H9 (cell line): ENCODE data around the gene HSPA12A. TPM values are rescaled to one million over a fixed set of nuclear protein-coding genes. Genes with fewer than 3 reads are reported as not detected.

ENCODE experiments used
- DNase-seq: peaks from one replicate; pipeline ENCODE4 v3.0.0-alpha.2; 2017
- H2AFZ ChIP-seq: one replicate; pipeline ENCODE4 v1.6.1; 2013; ENCODE audit warnings: mild to moderate bottlenecking, low read length, control low read depth, moderate library complexity
- H2AK5ac ChIP-seq: 2 replicates; pipeline ENCODE4 v1.6.1; 2013; ENCODE audit warnings: low read length, control low read depth, mixed read lengths; ENCODE audit not compliant: insufficient read length
- H2BK120ac ChIP-seq: one replicate; pipeline ENCODE4 v1.6.1; 2013; ENCODE audit warnings: low read depth, mild to moderate bottlenecking, low read length, control low read depth, inconsistent platforms; ENCODE audit not compliant: poor library complexity, severe bottlenecking
- H2BK12ac ChIP-seq: 2 replicates; pipeline ENCODE4 v1.6.1; 2013; ENCODE audit warnings: low read length, control low read depth, mixed read lengths, low read depth; ENCODE audit not compliant: insufficient read length
- H2BK15ac ChIP-seq: 2 replicates; pipeline ENCODE4 v1.6.1; 2013; ENCODE audit warnings: low read depth, low read length, control low read depth
- H2BK20ac ChIP-seq: one replicate; pipeline ENCODE4 v1.6.1; 2013; ENCODE audit warnings: low read depth, mild to moderate bottlenecking, low read length, control low read depth, inconsistent platforms; ENCODE audit not compliant: poor library complexity, severe bottlenecking
- H2BK5ac ChIP-seq: 2 replicates; pipeline ENCODE4 v1.6.1; 2013; ENCODE audit warnings: low read length, control low read depth, mixed read lengths; ENCODE audit not compliant: insufficient read length
- H3K14ac ChIP-seq: 2 replicates; pipeline ENCODE4 v1.6.1; 2013; ENCODE audit warnings: low read length, control low read depth; ENCODE audit not compliant: insufficient read depth
- H3K18ac ChIP-seq: 2 replicates; pipeline ENCODE4 v1.6.1; 2013; ENCODE audit warnings: low read depth, mild to moderate bottlenecking, mixed read lengths, low read length, control low read depth; ENCODE audit not compliant: insufficient read length
- H3K23ac ChIP-seq: 2 replicates; pipeline ENCODE4 v1.6.1; 2013; ENCODE audit warnings: low read length, control low read depth, mixed read lengths, low read depth; ENCODE audit not compliant: insufficient read length
- H3K23me2 ChIP-seq: 2 replicates; pipeline ENCODE4 v1.6.1; 2013; ENCODE audit warnings: low read depth, mild to moderate bottlenecking, mixed read lengths, low read length, control low read depth; ENCODE audit not compliant: insufficient read length, poor library complexity, severe bottlenecking
- H3K27ac ChIP-seq: 2 replicates; pipeline ENCODE4 v1.5.1; 2013; ENCODE audit warnings: low read length, control low read depth, mixed read lengths, low read depth; ENCODE audit not compliant: insufficient read length
- H3K27me3 ChIP-seq: 2 replicates; pipeline ENCODE4 v1.6.1; 2013; ENCODE audit warnings: low read length, control low read depth, inconsistent platforms; ENCODE audit not compliant: insufficient read depth
- H3K4ac ChIP-seq: 2 replicates; pipeline ENCODE4 v1.6.1; 2013; ENCODE audit warnings: low read depth, mild to moderate bottlenecking, control low read depth, inconsistent platforms, low read length, moderate library complexity
- H3K4me1 ChIP-seq: 2 replicates; pipeline ENCODE4 v1.6.1; 2013; ENCODE audit warnings: low read length, control low read depth, inconsistent platforms; ENCODE audit not compliant: insufficient read depth
- H3K4me2 ChIP-seq: 2 replicates; pipeline ENCODE4 v1.6.1; 2013; ENCODE audit warnings: low read length, control low read depth, mixed read lengths; ENCODE audit not compliant: insufficient read length, insufficient read depth
- H3K56ac ChIP-seq: 2 replicates; pipeline ENCODE4 v1.6.1; 2013; ENCODE audit warnings: low read depth, mild to moderate bottlenecking, mixed read lengths, low read length, control low read depth; ENCODE audit not compliant: insufficient read length
- H3K79me1 ChIP-seq: 2 replicates; pipeline ENCODE4 v1.6.1; 2013; ENCODE audit warnings: low read depth, mild to moderate bottlenecking, moderate library complexity, low read length, control low read depth, inconsistent platforms; ENCODE audit not compliant: insufficient read depth, poor library complexity, severe bottlenecking
- H3K79me2 ChIP-seq: 2 replicates; pipeline ENCODE4 v1.6.1; 2013; ENCODE audit warnings: low read length, control low read depth, inconsistent platforms; ENCODE audit not compliant: insufficient read depth
- H3K9ac ChIP-seq: 2 replicates; pipeline ENCODE4 v1.6.1; 2013; ENCODE audit warnings: low read length, control low read depth, mixed read lengths; ENCODE audit not compliant: insufficient read length; ENCODE audit errors: extremely low read depth
- H3K9me3 ChIP-seq: one replicate; pipeline ENCODE4 v1.6.1; 2013; ENCODE audit warnings: low read depth, low read length, inconsistent platforms; ENCODE audit not compliant: control insufficient read depth
- H3T11ph ChIP-seq: one replicate; pipeline ENCODE4 v1.6.1; 2013; ENCODE audit warnings: mild to moderate bottlenecking, low read length, control low read depth, inconsistent platforms
- H4K20me1 ChIP-seq: one replicate; pipeline ENCODE4 v1.6.1; 2013; ENCODE audit not compliant: control insufficient read depth, insufficient read length, insufficient read depth
- H4K5ac ChIP-seq: 2 replicates; pipeline ENCODE4 v1.6.1; 2013; ENCODE audit warnings: low read depth, mild to moderate bottlenecking, mixed read lengths, low read length, control low read depth; ENCODE audit not compliant: insufficient read length
- H4K8ac ChIP-seq: replicated peaks from 2 replicates; pipeline ENCODE4 v1.6.1; 2013; ENCODE audit warnings: low read length, control low read depth, mixed read lengths, low read depth; ENCODE audit not compliant: insufficient read length
- H4K91ac ChIP-seq: 2 replicates; pipeline ENCODE4 v1.6.1; 2013; ENCODE audit warnings: low read depth, mild to moderate bottlenecking, moderate library complexity, mixed read lengths, low read length, control low read depth; ENCODE audit not compliant: insufficient read length
- H3K27ac Mint-ChIP-seq, 3 experiments: 2 replicates in 2 of 3; 3 replicates in 1 of 3; pipeline ENCODE4 v1.8.0; 2020 to 2021; ENCODE audit warnings: mixed read lengths in 3 of 3, mild to moderate bottlenecking in 1 of 3, moderate library complexity in 1 of 3
- H3K27me3 Mint-ChIP-seq: 2 replicates; pipeline ENCODE4 v1.8.0; 2021; ENCODE audit warnings: low read depth, mild to moderate bottlenecking, moderate library complexity, mixed read lengths
- H3K36me3 Mint-ChIP-seq, 3 experiments: 2 replicates in 2 of 3; 3 replicates in 1 of 3; pipeline ENCODE4 v1.8.0; 2020 to 2021; ENCODE audit warnings: low read depth in 3 of 3, mixed read lengths in 3 of 3; ENCODE audit not compliant: insufficient read depth in 1 of 3
- H3K4me1 Mint-ChIP-seq, 2 experiments: 2 replicates each; pipeline ENCODE4 v1.8.0; 2020; ENCODE audit warnings: mixed read lengths in 2 of 2
- H3K4me3 Mint-ChIP-seq, 2 experiments: 2 replicates in 1 of 2; 3 replicates in 1 of 2; pipeline ENCODE4 v1.8.0; 2020 to 2021; ENCODE audit warnings: mild to moderate bottlenecking in 2 of 2, mixed read lengths in 2 of 2, moderate library complexity in 1 of 2
- H3K9me3 Mint-ChIP-seq, 2 experiments: 2 replicates in 1 of 2; 3 replicates in 1 of 2; pipeline ENCODE4 v1.8.0; 2020; ENCODE audit warnings: mild to moderate bottlenecking in 2 of 2, mixed read lengths in 2 of 2, moderate library complexity in 1 of 2
- WGBS: extraction: QIAGEN DNeasy Blood & Tissue Kit; methylation state at CpG from one replicate; pipeline ENCODE4 v1.1.7; 2013; ENCODE audit warnings: missing lambda C conversion rate, low lambda C conversion rate, mixed read lengths; ENCODE audit not compliant: insufficient read length; ENCODE audit errors: extremely low coverage; 5-methylcytosine and 5-hydroxymethylcytosine counted together
- total RNA-seq: library from RNA; stranded (reverse); gene quantifications from 2 replicates; pipeline ENCODE4 v1.2.1, GENCODE V29; 2021
- TF ChIP-seq, protein P1 (sequence below): fragments of 200-600 bp; sonication (generic); conservative IDR thresholded peaks from 3 replicates; pipeline ENCODE4 v1.8.0; 2021; ENCODE audit warnings: antibody characterized with exemption, mild to moderate bottlenecking

Gene HSPA12A
- total RNA-seq, 1 experiment from 2014 or later, result 3.2 TPM

DNA sequence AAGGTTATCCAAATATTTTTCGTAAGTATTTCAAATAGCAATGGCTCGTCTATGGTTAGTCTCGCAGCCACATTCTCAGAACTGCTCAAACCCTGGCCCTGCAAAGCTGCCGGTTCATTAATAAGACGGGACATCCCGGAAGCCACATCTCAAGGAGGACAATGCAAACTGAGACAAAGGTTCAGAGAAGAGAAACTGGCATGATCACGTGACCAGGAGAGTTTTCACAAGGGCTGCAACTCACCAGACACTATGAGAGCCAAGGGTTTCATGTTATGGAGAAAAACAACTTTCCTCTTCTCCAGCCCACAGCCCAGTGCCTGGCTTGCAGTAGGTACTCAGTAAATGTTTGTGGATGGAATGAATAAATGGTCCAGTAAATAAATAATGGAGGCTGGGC is 5.0 kb upstream of the HSPA12A start:
- Mint-ChIP-seq H3K36me3 (no peaks in the 10 kb centered on the region; a peak in 1 of 7 replicates), H3K27me3 (peaks cover 58% of the 10 kb centered on the region), H3K4me3 (no peak overlapping the region), H3K27ac (no peak overlapping the region), H3K9me3 (peaks cover 5 to 9% of the 10 kb centered on the region in 2 experiments; a peak in 4 of 5 replicates), H3K4me1 (peaks cover 0 to 4% of the 10 kb centered on the region in 2 experiments; a peak in 2 of 4 replicates)
- Histone ChIP-seq H4K8ac (no peak overlapping the region), H3K23ac (no peak overlapping the region), H2BK120ac (no peak overlapping the region), H3K27me3 (peaks cover 8% of the 10 kb centered on the region), H3K18ac (no peak overlapping the region), H4K20me1 (no peaks in the 10 kb centered on the region), H3K9me3 (no peaks in the 10 kb centered on the region), H3K4me1 (no peaks in the 10 kb centered on the region), H3K79me1 (no peaks in the 10 kb centered on the region), H4K5ac (no peak overlapping the region), H3K23me2 (no peaks in the 10 kb centered on the region), H3K79me2 (no peaks in the 10 kb centered on the region), H3K27ac (no peak overlapping the region), H3K9ac (no peak overlapping the region), H3T11ph (no peak overlapping the region), H3K4me2 (no peak overlapping the region), H3K4ac (no peak overlapping the region), H2BK20ac (no peak overlapping the region), H2BK5ac (no peak overlapping the region), H4K91ac (no peak overlapping the region), H2AFZ (no peak overlapping the region), H3K14ac (no peak overlapping the region), H3K56ac (no peak overlapping the region), H2BK12ac (no peak overlapping the region), H2AK5ac (no peak overlapping the region), H2BK15ac (no peak overlapping the region)
- no peak for DNase-seq
- TF ChIP-seq, protein P1, sequence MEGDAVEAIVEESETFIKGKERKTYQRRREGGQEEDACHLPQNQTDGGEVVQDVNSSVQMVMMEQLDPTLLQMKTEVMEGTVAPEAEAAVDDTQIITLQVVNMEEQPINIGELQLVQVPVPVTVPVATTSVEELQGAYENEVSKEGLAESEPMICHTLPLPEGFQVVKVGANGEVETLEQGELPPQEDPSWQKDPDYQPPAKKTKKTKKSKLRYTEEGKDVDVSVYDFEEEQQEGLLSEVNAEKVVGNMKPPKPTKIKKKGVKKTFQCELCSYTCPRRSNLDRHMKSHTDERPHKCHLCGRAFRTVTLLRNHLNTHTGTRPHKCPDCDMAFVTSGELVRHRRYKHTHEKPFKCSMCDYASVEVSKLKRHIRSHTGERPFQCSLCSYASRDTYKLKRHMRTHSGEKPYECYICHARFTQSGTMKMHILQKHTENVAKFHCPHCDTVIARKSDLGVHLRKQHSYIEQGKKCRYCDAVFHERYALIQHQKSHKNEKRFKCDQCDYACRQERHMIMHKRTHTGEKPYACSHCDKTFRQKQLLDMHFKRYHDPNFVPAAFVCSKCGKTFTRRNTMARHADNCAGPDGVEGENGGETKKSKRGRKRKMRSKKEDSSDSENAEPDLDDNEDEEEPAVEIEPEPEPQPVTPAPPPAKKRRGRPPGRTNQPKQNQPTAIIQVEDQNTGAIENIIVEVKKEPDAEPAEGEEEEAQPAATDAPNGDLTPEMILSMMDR, result no peak
- no CpG with 5 or more reads among the region's 7 CpGs for WGBS
